ENCODE measurements around the gene UGT1A5.
"Not testable (repeated sequence)": the region's sequence is repeated elsewhere in the genome, so short reads cannot be mapped to it uniquely, and the experiment has no call there.

Gene UGT1A5

GRCh38 chr2:233699424-233700027 is 13.2 kb upstream of the UGT1A5 start:
- no peak overlapping the region for H3K9ac ChIP-seq (ENCODE audit: low read depth, low read length, poor library complexity, severe bottlenecking)
- no peaks in the 10 kb centered on the region for H3K27me3 ChIP-seq (ENCODE audit: insufficient read depth, low read length, poor library complexity, severe bottlenecking)
- no peaks in the 10 kb centered on the region for H4K20me1 ChIP-seq (ENCODE audit: insufficient read depth, low read length, poor library complexity, severe bottlenecking)
- no peak overlapping the region for H2AFZ ChIP-seq (ENCODE audit: low read length)
- H3K9me2 ChIP-seq (replicated peaks; ENCODE audit: low read depth, low read length) = no peaks in the 10 kb centered on the region
- H3K4me3 ChIP-seq (ENCODE audit: low read length, poor library complexity, severe bottlenecking) = no peak overlapping the region
- H3K36me3 ChIP-seq (ENCODE audit: insufficient read depth, low read length) = no peaks in the 10 kb centered on the region
- TF ChIP-seq CTCF (conservative IDR thresholded peaks at IDR 0.05; ENCODE audit: low read length) (no peak), EZH2phosphoT487 (IDR thresholded peaks at IDR 0.05; ENCODE audit: borderline replicate concordance) (no peak)
- H3K79me2 ChIP-seq (ENCODE audit: insufficient read depth, low read length) = no peaks in the 10 kb centered on the region
- H3K4me1 ChIP-seq (ENCODE audit: insufficient read depth, low read length, poor library complexity, severe bottlenecking) = no peaks in the 10 kb centered on the region
- H3F3A ChIP-seq (ENCODE audit: low read depth) = no peaks in the 10 kb centered on the region
- H3K4me2 ChIP-seq (ENCODE audit: low read depth, low read length, poor library complexity, severe bottlenecking) = no peak overlapping the region
- no peaks in the 10 kb centered on the region for H3K9me3 ChIP-seq (ENCODE audit: insufficient read depth, low read depth, low read length)

- H4K20me1 ChIP-seq (ENCODE audit: insufficient read depth, low read length, poor library complexity, severe bottlenecking) = no peaks in the 10 kb centered on the region
- H3K9ac ChIP-seq (ENCODE audit: low read depth, low read length, poor library complexity, severe bottlenecking) = no peak overlapping the region
- H3K4me2 ChIP-seq (ENCODE audit: low read depth, low read length, poor library complexity, severe bottlenecking) = no peak overlapping the region
Measured at GRCh38 chr2:233700028-233700635, 12.6 kb upstream of the UGT1A5 start.

GRCh38 chr2:233700842-233701241 is 11.9 kb upstream of the UGT1A5 start:
- not testable (repeated sequence) for H3K27me3 ChIP-seq (ENCODE audit: insufficient read depth, low read length, poor library complexity, severe bottlenecking); H4K20me1 ChIP-seq (ENCODE audit: insufficient read depth, low read length, poor library complexity, severe bottlenecking); H2AFZ ChIP-seq (ENCODE audit: low read length); H3K9me2 ChIP-seq (replicated peaks; ENCODE audit: low read depth, low read length); H3K9me3 ChIP-seq (ENCODE audit: insufficient read depth, low read depth, low read length); H3K4me3 ChIP-seq (ENCODE audit: low read length, poor library complexity, severe bottlenecking); H3K36me3 ChIP-seq (ENCODE audit: insufficient read depth, low read length); H3K9ac ChIP-seq (ENCODE audit: low read depth, low read length, poor library complexity, severe bottlenecking); H3K4me1 ChIP-seq (ENCODE audit: insufficient read depth, low read length, poor library complexity, severe bottlenecking); H3F3A ChIP-seq (ENCODE audit: low read depth); H3K79me2 ChIP-seq (ENCODE audit: insufficient read depth, low read length); H3K4me2 ChIP-seq (ENCODE audit: low read depth, low read length, poor library complexity, severe bottlenecking)

More at GRCh38 chr2:233700028-233700635, 12.6 kb upstream of the UGT1A5 start:
- Histone ChIP-seq H3K4me1 (ENCODE audit: insufficient read depth, low read length, poor library complexity, severe bottlenecking) (no peaks in the 10 kb centered on the region), H3K9me3 (ENCODE audit: insufficient read depth, low read depth, low read length) (no peaks in the 10 kb centered on the region), H3K79me2 (ENCODE audit: insufficient read depth, low read length) (no peaks in the 10 kb centered on the region), H2AFZ (ENCODE audit: low read length) (no peak overlapping the region), H3K36me3 (ENCODE audit: insufficient read depth, low read length) (no peaks in the 10 kb centered on the region), H3K9me2 (replicated peaks; ENCODE audit: low read depth, low read length) (no peaks in the 10 kb centered on the region), H3K27me3 (ENCODE audit: insufficient read depth, low read length, poor library complexity, severe bottlenecking) (no peaks in the 10 kb centered on the region), H3F3A (ENCODE audit: low read depth) (no peaks in the 10 kb centered on the region), H3K4me3 (ENCODE audit: low read length, poor library complexity, severe bottlenecking) (no peak overlapping the region)
- TF ChIP-seq EZH2phosphoT487 (IDR thresholded peaks at IDR 0.05; ENCODE audit: borderline replicate concordance) (no peak), CTCF (conservative IDR thresholded peaks at IDR 0.05; ENCODE audit: low read length) (no peak)

- Histone ChIP-seq H3F3A (ENCODE audit: low read depth) (no peaks in the 10 kb centered on the region), H3K9ac (ENCODE audit: low read depth, low read length, poor library complexity, severe bottlenecking) (no peak overlapping the region), H4K20me1 (ENCODE audit: insufficient read depth, low read length, poor library complexity, severe bottlenecking) (no peaks in the 10 kb centered on the region), H3K9me2 (replicated peaks; ENCODE audit: low read depth, low read length) (no peaks in the 10 kb centered on the region), H3K9me3 (ENCODE audit: insufficient read depth, low read depth, low read length) (no peaks in the 10 kb centered on the region), H3K4me2 (ENCODE audit: low read depth, low read length, poor library complexity, severe bottlenecking) (no peak overlapping the region), H3K79me2 (ENCODE audit: insufficient read depth, low read length) (no peaks in the 10 kb centered on the region), H3K27me3 (ENCODE audit: insufficient read depth, low read length, poor library complexity, severe bottlenecking) (no peaks in the 10 kb centered on the region), H3K4me3 (ENCODE audit: low read length, poor library complexity, severe bottlenecking) (no peak overlapping the region), H2AFZ (ENCODE audit: low read length) (no peak overlapping the region), H3K4me1 (ENCODE audit: insufficient read depth, low read length, poor library complexity, severe bottlenecking) (no peaks in the 10 kb centered on the region), H3K36me3 (ENCODE audit: insufficient read depth, low read length) (no peaks in the 10 kb centered on the region)
- TF ChIP-seq EZH2phosphoT487 (IDR thresholded peaks at IDR 0.05; ENCODE audit: borderline replicate concordance) (no peak), CTCF (conservative IDR thresholded peaks at IDR 0.05; ENCODE audit: low read length) (no peak)
Measured at GRCh38 chr2:233702238-233702637, 10.5 kb upstream of the UGT1A5 start.
